A673 (cell line): ENCODE data around the gene UFD1. TPM values are rescaled to one million over a fixed set of nuclear protein-coding genes. Genes with fewer than 3 reads are reported as not detected.

ENCODE experiments used
- BruUV-seq: library from RNA; stranded (reverse); fragments of 400-500 nt; replicated peaks from 2 replicates; lab custom pipeline; 2021; lab: Mats Ljungman, UMichigan
- CTCF ChIA-PET: fragments of 300-600 bp; sonication (Branson Sonifier 250); formaldehyde crosslinking; loops from one replicate; lab custom pipeline; 2022; ENCODE audit warnings: antibody characterized with exemption; lab: Charles Lee
- POLR2A ChIA-PET: fragments of 300-600 bp; sonication (Branson Sonifier 250); formaldehyde crosslinking; loops from one replicate; lab custom pipeline; 2022; ENCODE audit warnings: antibody characterized with exemption; ENCODE audit not compliant: low non-redundant PET; lab: Charles Lee
- DNase-seq: peaks from one replicate; pipeline ENCODE4 v3.0.0-alpha.2; 2015; ENCODE audit warnings: low spot score
- H3K27ac ChIP-seq: fragments of 200-600 bp; sonication (generic); 2 replicates; pipeline ENCODE4 v1.5.1; 2016; ENCODE audit warnings: mixed run types, low read depth, mild to moderate bottlenecking, mixed read lengths, antibody characterized with exemption, low read length; ENCODE audit not compliant: poor library complexity, severe bottlenecking
- H3K27me3 ChIP-seq: fragments of 200-600 bp; sonication (generic); replicated peaks from 2 replicates; pipeline ENCODE4 v1.6.1; 2017; ENCODE audit warnings: mixed run types, low read depth, mild to moderate bottlenecking, mixed read lengths, antibody characterized with exemption, low read length; ENCODE audit not compliant: insufficient read depth, poor library complexity
- H3K36me3 ChIP-seq: fragments of 200-600 bp; sonication (generic); 2 replicates; pipeline ENCODE4 v1.6.1; 2016; ENCODE audit warnings: mixed run types, mild to moderate bottlenecking, mixed read lengths, antibody characterized with exemption, low read length; ENCODE audit not compliant: insufficient read depth, poor library complexity, severe bottlenecking
- H3K4me1 ChIP-seq: fragments of 200-600 bp; sonication (generic); 2 replicates; pipeline ENCODE4 v1.6.1; 2017; ENCODE audit warnings: mixed run types, mild to moderate bottlenecking, mixed read lengths, antibody characterized with exemption, low read length; ENCODE audit not compliant: insufficient read depth, poor library complexity, severe bottlenecking
- H3K4me3 ChIP-seq: fragments of 200-600 bp; sonication (generic); 2 replicates; pipeline ENCODE4 v1.5.1; 2016; ENCODE audit warnings: low read depth, mixed run types, mild to moderate bottlenecking, mixed read lengths, low read length; ENCODE audit not compliant: poor library complexity, severe bottlenecking
- H3K9me3 ChIP-seq: fragments of 200-600 bp; sonication (generic); 2 replicates; pipeline ENCODE4 v1.6.1; 2016; ENCODE audit warnings: mixed run types, low read depth, mild to moderate bottlenecking, mixed read lengths, antibody characterized with exemption, low read length; ENCODE audit not compliant: poor library complexity, severe bottlenecking
- CTCF ChIP-seq: fragments of 300-800, 200-600 bp; sonication (generic); conservative IDR thresholded peaks from 2 replicates; pipeline ENCODE4 v1.5.1; 2017; ENCODE audit warnings: low read depth, mild to moderate bottlenecking, antibody characterized with exemption, low read length, moderate library complexity, mixed read lengths
- EZH2 ChIP-seq: fragments of 200-600 bp; sonication (generic); IDR thresholded peaks from 2 replicates; pipeline ENCODE4 v1.6.1; 2017; ENCODE audit warnings: borderline replicate concordance, low read depth, mild to moderate bottlenecking, mixed read lengths, antibody characterized with exemption, low read length; ENCODE audit not compliant: poor library complexity, severe bottlenecking
- intact Hi-C: fragments of 100-400 bp; cut with micrococcal nuclease; formaldehyde crosslinking; loops from one replicate; pipeline ENCODE4 v1.10.0; 2022; ENCODE audit not compliant: unreplicated experiment
- total RNA-seq: library from RNA; stranded (reverse); gene quantifications from 2 replicates; pipeline ENCODE4 v1.2.3, GENCODE V29; 2021

UFD1 gene
- total RNA-seq, 1 experiment from 2014 or later, result 195 TPM

GRCh38 chr22:19503367-19503766, 24.4 kb upstream of the UFD1 start:
- Histone ChIP-seq H3K27me3 (no peaks in the 10 kb centered on the region), H3K27ac (no peak overlapping the region), H3K4me1 (no peaks in the 10 kb centered on the region), H3K4me3 (no peak overlapping the region), H3K9me3 (no peaks in the 10 kb centered on the region), H3K36me3 (peaks cover 14% of the 10 kb centered on the region)
- TF ChIP-seq EZH2, result no peak
- TF ChIP-seq CTCF, result no peak
- CTCF ChIA-PET, result no interaction called here
- DNase-seq, result no peak
- no TSS peak for BruUV-seq
- intact Hi-C loops, result no loop called here
- POLR2A ChIA-PET, result no interaction called here

DNA sequence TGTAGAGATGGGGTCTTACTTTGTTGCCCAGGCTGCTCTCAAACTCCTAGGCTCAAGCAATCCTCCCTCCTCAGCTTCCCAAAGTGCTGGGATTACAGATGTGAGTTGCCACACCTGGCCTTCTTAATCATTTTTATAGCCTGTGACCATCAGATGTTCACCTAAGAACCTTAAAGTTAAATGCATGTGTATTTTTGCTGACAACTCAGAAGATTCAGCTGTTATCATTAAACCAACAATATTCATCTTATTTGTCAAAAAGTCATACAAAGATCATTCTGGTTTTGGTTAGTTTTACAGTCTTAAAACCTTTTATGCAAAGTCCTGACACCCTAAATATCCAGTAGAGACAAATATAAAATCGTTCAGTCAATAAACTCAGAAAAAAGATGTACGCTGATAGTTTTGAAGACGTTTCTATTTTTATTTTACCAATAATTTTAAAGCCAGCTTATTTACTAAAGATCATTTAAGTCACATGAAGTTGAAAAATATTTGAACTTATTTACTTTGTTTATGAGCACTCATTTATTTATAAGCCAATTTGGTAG, 23.0 kb upstream of the UFD1 start:
- DNase-seq, result no peak
- Histone ChIP-seq H3K9me3 (no peaks in the 10 kb centered on the region), H3K4me1 (no peaks in the 10 kb centered on the region), H3K27ac (no peak overlapping the region), H3K27me3 (no peaks in the 10 kb centered on the region), H3K36me3 (peaks cover 15% of the 10 kb centered on the region), H3K4me3 (no peak overlapping the region)
- TF ChIP-seq CTCF, result no peak
- no peak for TF ChIP-seq EZH2
- POLR2A ChIA-PET, result no interaction called here
- no TSS peak for BruUV-seq
- intact Hi-C loops, result no loop called here
- CTCF ChIA-PET, result no interaction called here

GRCh38 chr22:19499880-19500242, 20.9 kb upstream of the UFD1 start:
- intact Hi-C loops, result no loop called here
- H3K4me1 ChIP-seq, result no peaks in the 10 kb centered on the region
- H3K27me3 ChIP-seq, result no peaks in the 10 kb centered on the region
- no peak overlapping the region for H3K27ac ChIP-seq
- POLR2A ChIA-PET, result no interaction called here
- CTCF ChIA-PET, result interaction anchor here (0.6 kb wide), 1 partner anchor 12 kb away, joined by 5 read pairs; no protein-coding TSS in a partner anchor
- H3K36me3 ChIP-seq, result peaks cover 36% of the 10 kb centered on the region
- TF ChIP-seq EZH2 (no peak), CTCF (no peak)
- DNase-seq, result no peak
- H3K9me3 ChIP-seq, result no peaks in the 10 kb centered on the region
- H3K4me3 ChIP-seq, result no peak overlapping the region
- BruUV-seq, result no TSS peak
